Thyroid gland (tissue), 4 donors: ENCODE results near the gene RNF187.
A peak's percentile ranks its signal among the peaks of the same experiment; 100 is the strongest.

Experiments
- POLR2A ChIP-seq, 2 donors: fragments of 450-650 bp; IDR thresholded peaks; one replicate each; pipeline ENCODE4 v1.6.1; 2017; ENCODE audit warnings: antibody characterized with exemption in 2 of 2, mild to moderate bottlenecking in 2 of 2, moderate library complexity in 1 of 2
- TF ChIP-seq, protein P1 (sequence below), 6 experiments: fragments of 200-600 bp in 3 of 6; fragments of 450-650 bp in 3 of 6; sonication (generic) in 3 of 6; IDR thresholded peaks; one replicate each; pipeline ENCODE4 v1.5.1; 2016 to 2019; ENCODE audit warnings: antibody characterized with exemption in 6 of 6, mild to moderate bottlenecking in 2 of 6, inconsistent platforms in 1 of 6, moderate library complexity in 1 of 6

DNA sequence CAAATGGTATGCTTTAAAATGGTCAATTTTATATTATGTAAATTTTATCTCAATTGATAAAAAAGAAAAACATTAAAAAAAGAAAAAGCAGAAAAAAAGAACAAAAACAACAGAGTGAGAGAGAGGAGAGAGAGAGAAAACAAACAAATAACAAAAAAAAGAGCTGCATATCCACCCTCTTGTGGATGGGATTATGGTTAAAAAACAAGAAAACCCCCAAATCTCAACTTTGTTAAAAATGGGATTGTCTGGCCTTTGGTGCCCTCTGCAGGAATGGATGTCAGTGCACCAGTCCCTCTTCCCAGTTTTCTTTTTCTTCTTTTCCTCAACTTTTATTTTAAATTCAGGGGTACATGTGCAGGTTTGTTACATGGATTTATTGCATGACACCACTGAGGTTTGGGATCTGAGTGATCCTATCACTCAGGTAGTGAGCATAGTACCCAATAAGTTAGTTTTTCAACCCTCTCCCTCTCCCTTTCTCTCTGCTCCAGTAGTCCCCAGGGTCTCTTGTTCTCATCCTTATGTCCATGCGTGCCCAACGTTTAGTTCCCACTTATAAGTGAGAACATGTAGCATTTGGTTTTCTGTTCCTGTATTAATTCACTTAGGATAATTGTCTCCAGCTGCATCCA lies 28.1 kb downstream of the RNF187 start:
- TF ChIP-seq, protein P1, sequence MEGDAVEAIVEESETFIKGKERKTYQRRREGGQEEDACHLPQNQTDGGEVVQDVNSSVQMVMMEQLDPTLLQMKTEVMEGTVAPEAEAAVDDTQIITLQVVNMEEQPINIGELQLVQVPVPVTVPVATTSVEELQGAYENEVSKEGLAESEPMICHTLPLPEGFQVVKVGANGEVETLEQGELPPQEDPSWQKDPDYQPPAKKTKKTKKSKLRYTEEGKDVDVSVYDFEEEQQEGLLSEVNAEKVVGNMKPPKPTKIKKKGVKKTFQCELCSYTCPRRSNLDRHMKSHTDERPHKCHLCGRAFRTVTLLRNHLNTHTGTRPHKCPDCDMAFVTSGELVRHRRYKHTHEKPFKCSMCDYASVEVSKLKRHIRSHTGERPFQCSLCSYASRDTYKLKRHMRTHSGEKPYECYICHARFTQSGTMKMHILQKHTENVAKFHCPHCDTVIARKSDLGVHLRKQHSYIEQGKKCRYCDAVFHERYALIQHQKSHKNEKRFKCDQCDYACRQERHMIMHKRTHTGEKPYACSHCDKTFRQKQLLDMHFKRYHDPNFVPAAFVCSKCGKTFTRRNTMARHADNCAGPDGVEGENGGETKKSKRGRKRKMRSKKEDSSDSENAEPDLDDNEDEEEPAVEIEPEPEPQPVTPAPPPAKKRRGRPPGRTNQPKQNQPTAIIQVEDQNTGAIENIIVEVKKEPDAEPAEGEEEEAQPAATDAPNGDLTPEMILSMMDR (IDR thresholded peaks at IDR 0.05), result peak; percentile 12 to 88 (median 62)
- TF ChIP-seq POLR2A (IDR thresholded peaks at IDR 0.05), result no peak
